H1 (cell line): ENCODE measurements around the gene KCNMB2. TPM values are rescaled to one million over a fixed set of nuclear protein-coding genes. Genes with fewer than 3 reads are reported as not detected.

Source experiments
- CTCF ChIA-PET: fragments of 300-600 bp; sonication (Branson Sonifier 250); formaldehyde crosslinking; loops from one replicate; lab custom pipeline; 2021; ENCODE audit not compliant: partially characterized antibody; lab: Charles Lee
- POLR2A ChIA-PET: fragments of 300-600 bp; sonication (Branson Sonifier 250); formaldehyde crosslinking; loops from one replicate; lab custom pipeline; 2021; ENCODE audit warnings: inconsistent platforms; ENCODE audit not compliant: partially characterized antibody; lab: Charles Lee
- DNase-seq, 2 experiments: peaks; one replicate each; pipeline versions ENCODE4 v3.0.0 to v3.0.0-alpha.2; 2010 to 2022; ENCODE audit warnings: low spot score in 2 of 2, low read depth in 1 of 2, mixed read lengths in 1 of 2
- FAIRE-seq: peaks from 2 replicates; lab custom pipeline; 2011; peaks lifted over from hg19 to GRCh38; lab: Jason Lieb, UNC
- H2AFZ ChIP-seq: 2 replicates; pipeline ENCODE4 v1.8.1; 2012; ENCODE audit warnings: low read length, inconsistent platforms
- H2AK5ac ChIP-seq: 2 replicates; pipeline ENCODE4 v1.6.1; 2013; ENCODE audit warnings: low read depth, low read length
- H2BK120ac ChIP-seq: replicated peaks from 2 replicates; pipeline ENCODE3; 2013; ENCODE audit warnings: low read depth, low read length, inconsistent platforms
- H2BK12ac ChIP-seq: 2 replicates; pipeline ENCODE4 v1.6.1; 2013; ENCODE audit warnings: low read depth, low read length
- H2BK15ac ChIP-seq: 2 replicates; pipeline ENCODE4 v1.6.1; 2013; ENCODE audit warnings: low read length
- H2BK20ac ChIP-seq: 2 replicates; pipeline ENCODE4 v1.6.1; 2013; ENCODE audit warnings: low read length
- H2BK5ac ChIP-seq: 2 replicates; pipeline ENCODE4 v1.6.1; 2013; ENCODE audit warnings: low read depth, low read length
- H3K14ac ChIP-seq: 2 replicates; pipeline ENCODE4 v1.6.1; 2013; ENCODE audit warnings: inconsistent platforms; ENCODE audit not compliant: insufficient read length
- H3K18ac ChIP-seq: 2 replicates; pipeline ENCODE4 v1.6.1; 2013; ENCODE audit warnings: low read length; ENCODE audit errors: extremely low read depth
- H3K23ac ChIP-seq: 2 replicates; pipeline ENCODE4 v1.6.1; 2013; ENCODE audit warnings: inconsistent platforms; ENCODE audit not compliant: insufficient read length
- H3K23me2 ChIP-seq: 2 replicates; pipeline ENCODE4 v1.6.1; 2013; ENCODE audit warnings: low read depth, low read length
- H3K27ac ChIP-seq: 2 replicates; pipeline ENCODE4 v1.6.1; 2011; ENCODE audit warnings: low read depth, low read length, inconsistent platforms
- H3K27me3 ChIP-seq, 4 experiments: replicated peaks in 1 of 4; 1 replicate in 1 of 4; 2 replicates in 3 of 4; pipeline versions ENCODE4 v1.6.1 to v1.8.1; 2011 to 2013; ENCODE audit warnings: low read length in 3 of 4, mild to moderate bottlenecking in 3 of 4, inconsistent platforms in 2 of 4, mixed read lengths in 2 of 4, moderate library complexity in 1 of 4; ENCODE audit not compliant: control insufficient read depth in 3 of 4, insufficient read depth in 3 of 4; ENCODE audit errors: extremely low read depth in 1 of 4
- H3K36me3 ChIP-seq, 4 experiments: 2 replicates each; pipeline versions ENCODE4 v1.6.1 to v1.8.1; 2011 to 2013; ENCODE audit warnings: mild to moderate bottlenecking in 4 of 4, low read length in 3 of 4, moderate library complexity in 2 of 4, control low read depth in 1 of 4, inconsistent platforms in 1 of 4; ENCODE audit not compliant: insufficient read depth in 4 of 4, control insufficient read depth in 2 of 4
- H3K4ac ChIP-seq: replicated peaks from 2 replicates; pipeline ENCODE3; 2013; ENCODE audit warnings: low read length, low read depth, mixed read lengths, inconsistent platforms; ENCODE audit not compliant: insufficient read length
- H3K4me1 ChIP-seq, 4 experiments: replicated peaks in 1 of 4; 1 replicate in 1 of 4; 2 replicates in 3 of 4; pipeline versions ENCODE4 v1.6.1 to v1.8.1; 2011 to 2013; ENCODE audit warnings: low read length in 3 of 4, inconsistent platforms in 2 of 4, mixed read lengths in 1 of 4; ENCODE audit not compliant: insufficient read depth in 4 of 4, control insufficient read depth in 3 of 4
- H3K4me2 ChIP-seq, 2 experiments: 2 replicates each; pipeline versions ENCODE4 v1.6.1 to v1.8.1; 2011 to 2013; ENCODE audit warnings: low read depth in 2 of 2, low read length in 2 of 2, control low read depth in 1 of 2, inconsistent platforms in 1 of 2, mild to moderate bottlenecking in 1 of 2; ENCODE audit not compliant: insufficient read depth in 1 of 2
- H3K4me3 ChIP-seq, 4 experiments: fragments of 200-600, 300-600 bp in 1 of 4; sonication (generic), shearing (Covaris generic), sonication (Bioruptor Twin) in 1 of 4; 2 replicates each; pipeline versions ENCODE4 v1.5.1 to v1.8.1; 2011 to 2016; ENCODE audit warnings: low read length in 4 of 4, low read depth in 3 of 4, control low read depth in 2 of 4, inconsistent platforms in 2 of 4, mild to moderate bottlenecking in 2 of 4, mixed read lengths in 1 of 4, moderate library complexity in 1 of 4; ENCODE audit not compliant: insufficient read depth in 2 of 4; ENCODE audit errors: extremely low read depth in 1 of 4
- H3K56ac ChIP-seq: replicated peaks from 2 replicates; pipeline ENCODE3; 2013; ENCODE audit warnings: low read depth, mild to moderate bottlenecking, mixed read lengths, low read length, inconsistent platforms; ENCODE audit not compliant: insufficient read length
- H3K79me1 ChIP-seq: 2 replicates; pipeline ENCODE4 v1.6.1; 2013; ENCODE audit warnings: low read depth, low read length, control low read depth
- H3K79me2 ChIP-seq, 2 experiments: 2 replicates each; pipeline versions ENCODE4 v1.6.1 to v1.8.1; 2012 to 2013; ENCODE audit warnings: low read length in 2 of 2, mild to moderate bottlenecking in 2 of 2, inconsistent platforms in 1 of 2; ENCODE audit not compliant: insufficient read depth in 2 of 2, control insufficient read depth in 1 of 2
- H3K9ac ChIP-seq, 4 experiments: replicated peaks in 1 of 4; 1 replicate in 1 of 4; 2 replicates in 3 of 4; pipeline versions ENCODE4 v1.6.1 to v1.8.1; 2011 to 2013; ENCODE audit warnings: low read depth in 3 of 4, low read length in 3 of 4, control low read depth in 2 of 4, mild to moderate bottlenecking in 2 of 4, moderate library complexity in 2 of 4, inconsistent platforms in 1 of 4; ENCODE audit errors: extremely low read depth in 1 of 4
- H3K9me3 ChIP-seq, 2 experiments: 2 replicates each; pipeline versions ENCODE4 v1.6.1 to v1.8.1; 2012 to 2013; ENCODE audit warnings: mild to moderate bottlenecking in 2 of 2, moderate library complexity in 2 of 2, control low read depth in 1 of 2, inconsistent platforms in 1 of 2, low read depth in 1 of 2, low read length in 1 of 2, mixed read lengths in 1 of 2; ENCODE audit not compliant: insufficient read depth in 2 of 2
- H4K20me1 ChIP-seq, 2 experiments: replicated peaks in 1 of 2; 2 replicates each; pipeline versions ENCODE3 to v1.8.1; 2011 to 2013; ENCODE audit warnings: inconsistent platforms in 2 of 2, low read length in 2 of 2, mild to moderate bottlenecking in 1 of 2; ENCODE audit not compliant: insufficient read depth in 2 of 2, control insufficient read depth in 1 of 2
- H4K5ac ChIP-seq: 2 replicates; pipeline ENCODE4 v1.6.1; 2013; ENCODE audit warnings: low read length, low read depth, mixed read lengths, inconsistent platforms; ENCODE audit not compliant: insufficient read length
- H4K8ac ChIP-seq: 2 replicates; pipeline ENCODE4 v1.8.0; 2013; ENCODE audit warnings: mild to moderate bottlenecking, moderate library complexity, low read length, inconsistent platforms; ENCODE audit not compliant: insufficient read depth; ENCODE audit errors: extremely low read depth
- H4K91ac ChIP-seq: replicated peaks from 2 replicates; pipeline ENCODE3; 2013; ENCODE audit warnings: low read length, mixed read lengths, inconsistent platforms; ENCODE audit not compliant: insufficient read length
- ASH2L ChIP-seq: fragments of 200-600, 300-600 bp; sonication (generic); IDR thresholded peaks from one replicate; pipeline ENCODE4 v1.7.1; 2017; ENCODE audit warnings: low read length
- BCL11A ChIP-seq, 2 experiments: IDR thresholded peaks; one replicate each; pipeline ENCODE4 v1.6.1; 2011; ENCODE audit warnings: low read depth in 2 of 2, low read length in 2 of 2, mild to moderate bottlenecking in 2 of 2
- BRCA1 ChIP-seq: IDR thresholded peaks from 2 replicates; pipeline ENCODE4 v1.6.1; 2012; ENCODE audit warnings: low read depth, low read length, improper control_type of control experiment
- KDM4A ChIP-seq: IDR thresholded peaks from one replicate; pipeline ENCODE4 v1.7.1; 2012; ENCODE audit warnings: low read depth, mild to moderate bottlenecking, moderate library complexity, low read length, inconsistent platforms; ENCODE audit not compliant: severe bottlenecking
- PHF8 ChIP-seq: fragments of 200-600 bp; sonication (generic); conservative IDR thresholded peaks from 2 replicates; pipeline ENCODE4 v1.7.1; 2012; ENCODE audit warnings: low read depth, mild to moderate bottlenecking, inconsistent platforms, low read length, moderate library complexity
- SIX5 ChIP-seq: IDR thresholded peaks from 2 replicates; pipeline ENCODE4 v1.6.1; 2011; ENCODE audit warnings: mild to moderate bottlenecking, low read depth, low read length
- SP1 ChIP-seq: IDR thresholded peaks from 2 replicates; pipeline ENCODE4 v1.6.1; 2011; ENCODE audit warnings: low read depth, low read length
- WGBS, 2 experiments: shearing (Covaris generic) in 1 of 2; methylation state at CpG; one replicate each; pipeline versions ENCODE4 v1.1.6 to v1.1.7; 2013 to 2015; ENCODE audit warnings: low lambda C conversion rate in 2 of 2, mixed read lengths in 2 of 2, inconsistent platforms in 1 of 2, low coverage in 1 of 2, missing lambda C conversion rate in 1 of 2; ENCODE audit not compliant: insufficient replicate concordance in 2 of 2, insufficient coverage in 1 of 2, insufficient read length in 1 of 2; ENCODE audit errors: extremely low coverage in 1 of 2, missing lambda C conversion rate in 1 of 2; 5-methylcytosine and 5-hydroxymethylcytosine counted together
- polyA plus RNA-seq, 7 experiments: library from polyadenylated mRNA; depleted of rRNA in 3 of 7; stranded (reverse) in 5 of 7; unstranded in 2 of 7; fragments of >200 nt in 5 of 7; fragments of 200-250 nt in 2 of 7; gene quantifications; 1 replicate in 5 of 7; 2 replicates in 1 of 7; 4 replicates in 1 of 7; pipeline versions ENCODE4 v1.2.1 to v1.2.3, GENCODE V29; 2011 to 2013; ENCODE audit warnings: missing spikeins in 2 of 7, mixed read lengths in 2 of 7
- total RNA-seq: library from RNA; stranded (reverse); fragmentation: NEBNext Ultra II Directional; extraction: Animal tissue kit (Norgen Biotek cat#: 25700); gene quantifications from 2 replicates; pipeline ENCODE4 v1.2.1, GENCODE V29; 2021

The KCNMB2 gene
- total and polyA plus RNA-seq, 2 of the 8 experiments (the other 6 are each of a cell fraction or from before 2014, with no cell fraction given): not detected

- no peak for FAIRE-seq
- WGBS, 2 experiments: 77% methylated on average over 2 of the region's 2 CpGs; no CpG with 5 or more reads in 1 of the 2 experiments
- TF ChIP-seq SIX5 (no peak), SP1 (no peak), BCL11A (IDR thresholded peaks at IDR 0.05; ENCODE audit: low read depth in 2 of 2, low read length in 2 of 2) (no peak), KDM4A (no peak), ASH2L (no peak), PHF8 (no peak), BRCA1 (no peak)
Measured at GRCh38 chr3:178602856-178603255, 66.6 kb downstream of the KCNMB2 start.

More at GRCh38 chr3:178602856-178603255, 66.6 kb downstream of the KCNMB2 start:
- Histone ChIP-seq H3K56ac (no peak overlapping the region), H3K4ac (no peak overlapping the region), H3K18ac (0 out of 2 replicates have a peak overlapping the region, but pooled peaks have one; percentile 40), H3K14ac (no peak overlapping the region), H2AFZ (no peak overlapping the region), H4K8ac (no peak overlapping the region), H3K4me1 (peaks cover 0 to 2% (median 0%) of the 10 kb centered on the region in 4 experiments; a peak in 1 of 7 replicates), H4K91ac (no peak overlapping the region), H2AK5ac (no peak overlapping the region), H3K36me3 (no peaks in the 10 kb centered on the region), H3K79me1 (no peaks in the 10 kb centered on the region), H2BK120ac (no peak overlapping the region), H3K9me3 (no peaks in the 10 kb centered on the region), H4K5ac (no peak overlapping the region), H3K23ac (no peak overlapping the region), H3K23me2 (no peaks in the 10 kb centered on the region), H3K79me2 (no peaks in the 10 kb centered on the region), H3K27ac (no peak overlapping the region), H2BK5ac (no peak overlapping the region), H2BK12ac (peak overlapping the region; percentile 53; the same call in 1 of the 2 replicates), H3K4me3 (no peak overlapping the region), H2BK20ac (no peak overlapping the region), H3K9ac (no peak overlapping the region), H2BK15ac (no peak overlapping the region), H3K27me3 (no peaks in the 10 kb centered on the region), H4K20me1 (no peaks in the 10 kb centered on the region), H3K4me2 (no peak overlapping the region)
- CTCF ChIA-PET: no interaction called here
- POLR2A ChIA-PET: no interaction called here
- no peak for DNase-seq
